Cardiac fibroblast (primary cell): Measurements from ENCODE around the gene CCDC38.

Experiments
- DNase-seq, 2 donors: peaks; one replicate each; pipeline versions ENCODE4 v3.0.0 to v3.0.0-alpha.2; 2010; ENCODE audit warnings: low read depth in 2 of 2
- H3K4me3 ChIP-seq, 2 donors: replicated peaks in 1 of 2; 1 replicate in 1 of 2; 2 replicates in 1 of 2; pipeline ENCODE4 v1.5.1; 2011; ENCODE audit warnings: low read depth in 2 of 2, low read length in 2 of 2, mild to moderate bottlenecking in 2 of 2, moderate library complexity in 1 of 2
- TF ChIP-seq, protein P1 (sequence below): IDR thresholded peaks from one replicate; pipeline ENCODE4 v1.5.1; 2011; ENCODE audit warnings: low read depth, mild to moderate bottlenecking, low read length, inconsistent platforms

Gene CCDC38

GRCh38 chr12:95949477-95950206, 7.2 kb upstream of the CCDC38 start:
- DNase-seq = no peak
- no peak overlapping the region for H3K4me3 ChIP-seq
- TF ChIP-seq, protein P1, sequence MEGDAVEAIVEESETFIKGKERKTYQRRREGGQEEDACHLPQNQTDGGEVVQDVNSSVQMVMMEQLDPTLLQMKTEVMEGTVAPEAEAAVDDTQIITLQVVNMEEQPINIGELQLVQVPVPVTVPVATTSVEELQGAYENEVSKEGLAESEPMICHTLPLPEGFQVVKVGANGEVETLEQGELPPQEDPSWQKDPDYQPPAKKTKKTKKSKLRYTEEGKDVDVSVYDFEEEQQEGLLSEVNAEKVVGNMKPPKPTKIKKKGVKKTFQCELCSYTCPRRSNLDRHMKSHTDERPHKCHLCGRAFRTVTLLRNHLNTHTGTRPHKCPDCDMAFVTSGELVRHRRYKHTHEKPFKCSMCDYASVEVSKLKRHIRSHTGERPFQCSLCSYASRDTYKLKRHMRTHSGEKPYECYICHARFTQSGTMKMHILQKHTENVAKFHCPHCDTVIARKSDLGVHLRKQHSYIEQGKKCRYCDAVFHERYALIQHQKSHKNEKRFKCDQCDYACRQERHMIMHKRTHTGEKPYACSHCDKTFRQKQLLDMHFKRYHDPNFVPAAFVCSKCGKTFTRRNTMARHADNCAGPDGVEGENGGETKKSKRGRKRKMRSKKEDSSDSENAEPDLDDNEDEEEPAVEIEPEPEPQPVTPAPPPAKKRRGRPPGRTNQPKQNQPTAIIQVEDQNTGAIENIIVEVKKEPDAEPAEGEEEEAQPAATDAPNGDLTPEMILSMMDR = no peak

DNA sequence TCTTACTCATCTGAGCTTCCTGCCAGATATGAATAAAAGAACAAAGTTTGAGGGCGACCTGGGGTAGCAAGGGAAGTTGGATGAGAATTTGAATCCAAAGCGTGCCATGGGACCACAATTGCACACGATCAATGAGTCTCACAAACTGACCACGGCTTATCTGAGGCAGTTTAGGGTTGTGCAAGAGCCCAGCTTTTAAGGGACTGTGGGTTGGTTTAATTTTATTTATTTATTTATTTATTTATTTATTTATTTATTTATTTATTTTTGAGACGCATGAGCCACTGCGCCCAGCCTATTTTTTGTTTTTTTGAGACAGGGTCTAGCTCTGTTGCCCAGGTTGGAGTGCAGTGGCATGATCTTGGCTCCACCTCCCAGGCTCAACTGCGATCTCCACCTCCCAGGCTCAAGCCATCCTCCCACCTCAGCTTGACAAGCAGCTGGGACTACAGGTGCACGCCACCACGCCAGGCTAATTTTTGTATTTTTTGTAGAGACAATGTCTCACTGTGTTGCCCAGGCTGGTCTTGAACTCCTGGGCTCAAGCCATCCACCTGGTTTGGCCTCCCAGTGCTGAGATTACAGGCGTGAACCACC, 1.8 kb upstream of the CCDC38 start:
- no peak for DNase-seq
- TF ChIP-seq, protein P1 = no peak
- H3K4me3 ChIP-seq = no peak overlapping the region

DNA sequence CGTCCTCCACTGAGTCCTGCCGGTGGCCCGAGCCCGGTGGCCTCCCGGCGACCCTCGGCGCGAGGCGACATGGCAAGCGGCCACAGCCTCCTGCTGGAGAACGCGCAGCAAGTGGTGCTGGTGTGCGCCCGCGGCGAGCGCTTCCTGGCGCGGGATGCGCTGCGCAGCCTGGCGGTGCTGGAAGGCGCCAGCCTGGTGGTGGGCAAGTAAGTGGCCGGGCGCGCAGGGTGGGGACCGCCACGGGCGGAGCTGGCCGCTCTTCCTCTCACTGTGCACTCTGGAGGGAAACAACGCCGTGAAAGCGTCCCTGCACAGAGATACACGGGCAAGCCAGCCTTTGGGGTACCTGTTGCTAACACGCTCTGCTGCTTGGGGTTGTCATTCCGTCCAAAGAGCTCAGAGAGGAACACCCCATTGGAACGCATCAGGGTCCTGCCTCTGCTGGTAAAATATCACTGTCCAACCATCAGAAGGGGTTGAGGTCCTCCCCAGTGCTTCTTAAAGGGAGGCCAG, 972 bp upstream of the CCDC38 start, which contains the start of gene AMDHD1:
Gene AMDHD1, plus strand, starts transcription at position 2 of the 513 bp plus-strand sequence. Its CDS starts 68 bp downstream, at position 70.
- H3K4me3 ChIP-seq = peak within 1 kb of the TSS; percentile 64 to 76
- TF ChIP-seq, protein P1 = no peak
- peak; percentile 45 to 51 for DNase-seq

DNA sequence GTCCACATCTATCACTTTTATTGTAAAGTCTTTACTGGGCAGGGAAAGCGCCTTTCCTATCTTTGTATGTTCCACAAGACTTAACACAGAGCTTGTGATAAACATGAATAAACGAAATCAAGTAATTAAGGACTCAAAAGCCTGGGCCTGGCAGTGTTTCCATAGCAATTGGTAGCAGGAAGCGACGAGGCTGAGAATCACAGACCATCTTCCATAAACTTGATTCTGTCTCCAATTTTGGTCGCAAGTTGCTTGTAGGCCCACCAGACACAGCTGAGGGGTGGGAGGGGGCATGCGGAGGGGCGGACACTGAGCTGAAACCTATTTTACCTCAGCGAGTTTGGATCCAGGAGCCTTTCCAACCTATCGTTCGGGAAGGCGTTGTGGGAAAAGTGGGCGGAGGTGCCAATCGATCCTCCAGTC, 302 bp downstream of the CCDC38 start:
- DNase-seq = peak in 1 of 2 donors; percentile 9
- TF ChIP-seq, protein P1 = no peak

DNA sequence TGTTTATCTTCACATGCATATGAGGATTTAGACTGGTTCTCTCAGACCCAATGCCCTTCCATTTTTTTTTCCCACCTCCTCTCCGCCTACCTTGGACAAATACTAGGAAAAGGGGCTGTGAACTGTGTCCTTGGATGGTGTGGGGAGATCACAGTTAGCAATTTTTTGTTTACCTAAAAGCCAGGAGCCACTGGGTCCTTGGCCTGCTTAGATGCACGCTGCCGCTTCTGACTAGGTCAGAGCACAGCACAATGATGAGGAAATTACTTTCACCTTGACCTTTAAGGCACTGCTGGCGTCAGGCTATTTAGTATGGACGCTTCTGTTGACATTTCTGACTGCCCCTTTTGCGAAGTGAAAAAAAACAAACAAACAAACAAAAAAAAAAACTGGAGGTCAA, 1.9 kb downstream of the CCDC38 start:
- H3K4me3 ChIP-seq = no peak overlapping the region
- TF ChIP-seq, protein P1 = no peak
- no peak for DNase-seq

More for the DNA sequence above, 302 bp downstream of the CCDC38 start:
- peak overlapping the region; percentile 64 to 76 for H3K4me3 ChIP-seq

DNA sequence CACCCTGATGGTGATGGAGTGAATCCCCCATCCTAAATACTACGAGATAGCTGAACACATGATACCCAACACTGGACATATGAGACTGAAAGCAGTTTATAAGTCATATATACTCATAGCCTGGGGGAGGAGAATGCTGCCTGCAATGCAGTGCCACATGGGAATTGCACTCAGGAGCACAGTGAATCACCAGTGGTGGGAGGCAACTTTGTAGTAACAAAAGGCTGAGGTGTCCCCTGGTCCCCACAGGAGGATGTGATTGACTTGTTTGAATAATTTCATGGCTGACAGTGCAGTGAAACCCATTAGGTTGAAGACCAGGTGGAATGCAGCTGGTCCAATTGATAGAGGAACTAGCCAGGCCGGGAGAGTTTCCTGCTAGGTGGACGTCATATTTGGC, 20.2 kb downstream of the CCDC38 start:
- peak; percentile 22 to 91 for DNase-seq
- H3K4me3 ChIP-seq = no peak overlapping the region
- TF ChIP-seq, protein P1 = no peak
